Urinary bladder (tissue), 4 donors: ENCODE data around the gene TPRN. TPM values are rescaled to one million over a fixed set of nuclear protein-coding genes. Genes with fewer than 3 reads are reported as not detected.
A peak's percentile ranks its signal among the peaks of the same experiment; 100 is the strongest.
"Not testable (repeated sequence)": the region's sequence is repeated elsewhere in the genome, so short reads cannot be mapped to it uniquely, and the experiment has no call there.

ENCODE experiments used
- DNase-seq: peaks from one replicate; pipeline ENCODE4 v3.0.0-alpha.2; 2015; ENCODE audit errors: extremely low spot score
- H3K27ac ChIP-seq: one replicate; pipeline ENCODE4 v1.5.1; 2013; ENCODE audit warnings: low read depth, mild to moderate bottlenecking, moderate library complexity
- H3K36me3 ChIP-seq: one replicate; pipeline ENCODE4 v1.6.1; 2013; ENCODE audit warnings: mild to moderate bottlenecking, moderate library complexity; ENCODE audit not compliant: insufficient read depth
- H3K4me1 ChIP-seq: one replicate; pipeline ENCODE4 v1.6.1; 2013; ENCODE audit warnings: mild to moderate bottlenecking, moderate library complexity; ENCODE audit not compliant: insufficient read depth
- H3K4me3 ChIP-seq: one replicate; pipeline ENCODE4 v1.5.1; 2013; ENCODE audit warnings: low read depth, low read length
- WGBS: extraction: QIAGEN DNeasy Blood & Tissue Kit; methylation state at CpG from one replicate; pipeline ENCODE4 v1.1.7; 2013; 5-methylcytosine and 5-hydroxymethylcytosine counted together
- polyA plus RNA-seq: library from polyadenylated mRNA; stranded (reverse); fragments of 200-250 nt; gene quantifications from one replicate; pipeline ENCODE4 v1.2.3, GENCODE V29; 2013
- total RNA-seq: library from RNA; depleted of rRNA; stranded (reverse); fragments of >200 nt; gene quantifications from one replicate; pipeline ENCODE4 v1.2.3, GENCODE V29; 2014
- donor health status: healthy with polysubstance abuse.
- donor health status: healthy.

TPRN gene, protein sequence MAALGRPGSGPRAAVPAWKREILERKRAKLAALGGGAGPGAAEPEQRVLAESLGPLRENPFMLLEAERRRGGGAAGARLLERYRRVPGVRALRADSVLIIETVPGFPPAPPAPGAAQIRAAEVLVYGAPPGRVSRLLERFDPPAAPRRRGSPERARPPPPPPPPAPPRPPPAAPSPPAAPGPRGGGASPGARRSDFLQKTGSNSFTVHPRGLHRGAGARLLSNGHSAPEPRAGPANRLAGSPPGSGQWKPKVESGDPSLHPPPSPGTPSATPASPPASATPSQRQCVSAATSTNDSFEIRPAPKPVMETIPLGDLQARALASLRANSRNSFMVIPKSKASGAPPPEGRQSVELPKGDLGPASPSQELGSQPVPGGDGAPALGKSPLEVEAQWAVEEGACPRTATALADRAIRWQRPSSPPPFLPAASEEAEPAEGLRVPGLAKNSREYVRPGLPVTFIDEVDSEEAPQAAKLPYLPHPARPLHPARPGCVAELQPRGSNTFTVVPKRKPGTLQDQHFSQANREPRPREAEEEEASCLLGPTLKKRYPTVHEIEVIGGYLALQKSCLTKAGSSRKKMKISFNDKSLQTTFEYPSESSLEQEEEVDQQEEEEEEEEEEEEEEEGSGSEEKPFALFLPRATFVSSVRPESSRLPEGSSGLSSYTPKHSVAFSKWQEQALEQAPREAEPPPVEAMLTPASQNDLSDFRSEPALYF
- total RNA-seq (3.0 TPM), polyA plus RNA-seq (9.3 TPM)

DNA sequence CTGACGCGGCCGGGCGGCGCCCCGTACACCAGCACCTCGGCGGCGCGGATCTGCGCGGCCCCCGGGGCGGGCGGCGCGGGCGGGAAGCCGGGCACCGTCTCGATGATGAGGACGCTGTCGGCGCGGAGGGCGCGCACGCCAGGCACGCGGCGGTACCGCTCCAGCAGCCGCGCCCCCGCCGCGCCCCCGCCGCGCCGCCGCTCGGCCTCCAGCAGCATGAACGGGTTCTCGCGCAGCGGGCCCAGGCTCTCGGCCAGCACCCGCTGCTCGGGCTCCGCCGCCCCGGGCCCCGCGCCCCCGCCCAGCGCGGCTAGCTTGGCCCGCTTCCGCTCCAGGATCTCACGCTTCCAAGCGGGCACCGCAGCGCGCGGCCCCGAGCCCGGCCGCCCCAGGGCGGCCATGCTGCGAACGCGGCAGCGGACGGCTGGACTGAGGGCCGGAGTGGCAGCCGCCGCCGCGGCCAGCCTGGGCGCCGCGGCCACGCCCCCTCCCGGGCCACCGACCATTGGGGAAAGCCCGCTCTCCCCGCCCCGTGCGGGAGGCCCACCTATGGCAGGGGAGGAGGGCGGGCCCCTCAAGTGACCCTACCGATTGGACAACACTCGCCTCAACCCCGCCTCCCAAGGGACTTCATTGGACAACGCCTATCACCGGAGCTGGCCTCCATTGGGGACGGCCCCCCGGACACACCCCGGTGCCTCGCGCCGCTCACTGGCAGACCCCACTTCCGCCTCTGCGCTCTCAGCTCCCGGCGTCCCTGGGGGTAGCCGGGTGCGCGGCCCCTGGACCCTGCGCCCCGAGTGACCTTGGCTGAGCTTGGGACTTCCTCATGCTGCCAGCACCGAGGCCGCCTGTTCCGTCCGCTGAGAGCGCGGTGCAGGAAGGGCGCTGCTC lies at the start of gene TPRN:
Gene TPRN (minus strand): TSS at position 431 of the 894 bp plus-strand sequence. CDS start 30 bp downstream, at position 401.
- peak; percentile 98 for DNase-seq
- under 1% methylated on average over 115 of the region's 118 CpGs for WGBS
- Histone ChIP-seq H3K4me3 (peak within 1 kb of the TSS; percentile 88), H3K36me3 (no peaks in the 10 kb centered on the region), H3K27ac (peak within 1 kb of the TSS; percentile 54), H3K4me1 (no peaks in the 10 kb centered on the region)

DNA sequence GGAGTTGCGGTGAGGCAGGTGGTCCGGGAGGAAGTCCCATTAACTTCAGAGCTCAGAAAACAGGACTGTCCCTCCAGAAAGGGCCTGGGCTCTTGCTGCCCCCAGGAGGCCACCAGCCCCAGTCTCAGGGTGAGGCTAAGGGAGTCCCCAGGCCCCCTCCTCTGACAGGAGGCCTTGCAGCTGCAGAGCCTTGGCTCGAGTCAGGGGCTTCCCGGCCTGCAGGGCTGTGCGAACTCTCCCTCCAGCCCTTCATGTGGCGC lies 47.3 kb upstream of the TPRN start:
- H3K4me1 ChIP-seq: no peaks in the 10 kb centered on the region
- no peak overlapping the region for H3K27ac ChIP-seq
- H3K4me3 ChIP-seq: no peak overlapping the region
- WGBS: 62% methylated on average over 6 of the region's 6 CpGs
- DNase-seq: no peak
- no peaks in the 10 kb centered on the region for H3K36me3 ChIP-seq

DNA sequence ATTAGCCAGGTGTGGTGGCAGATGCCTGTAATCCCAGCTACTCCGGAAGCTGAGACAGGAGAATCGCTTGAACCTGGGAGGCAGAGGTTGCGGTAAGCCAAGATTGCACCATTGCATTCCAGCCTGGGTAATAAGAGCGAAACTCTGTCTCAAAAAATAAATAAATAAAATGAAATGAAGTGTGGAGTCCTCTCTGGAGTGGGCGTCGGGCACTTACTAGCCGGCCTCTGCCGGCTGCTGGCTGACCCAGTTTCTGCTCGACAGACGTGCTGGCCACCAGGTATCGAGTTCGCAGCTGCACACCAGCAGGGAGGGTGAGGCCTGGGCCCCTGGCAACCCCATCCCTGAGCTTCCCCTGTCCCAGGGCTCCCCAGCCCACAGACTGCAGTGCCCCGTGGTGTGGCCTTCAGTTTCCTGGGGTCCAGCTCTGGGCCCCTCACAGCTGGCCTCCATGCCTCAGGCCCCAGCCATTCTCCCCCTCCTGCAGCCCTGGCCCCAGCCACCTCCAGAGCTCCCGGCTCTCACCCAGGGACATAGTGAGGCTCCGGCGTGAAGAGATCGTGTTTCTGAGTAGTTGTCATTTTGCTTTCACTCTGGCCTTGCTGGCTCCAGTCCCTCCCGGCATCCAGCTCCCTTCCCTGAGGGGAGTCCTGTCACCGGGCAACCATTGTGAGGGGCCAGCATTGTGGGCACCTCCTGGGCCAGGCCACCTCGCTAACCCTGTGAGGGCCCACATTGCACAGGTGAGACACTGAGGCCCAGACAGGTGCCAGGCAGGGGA lies 46.8 kb upstream of the TPRN start:
- no peak overlapping the region for H3K4me3 ChIP-seq
- no peaks in the 10 kb centered on the region for H3K4me1 ChIP-seq
- no peaks in the 10 kb centered on the region for H3K36me3 ChIP-seq
- 76% methylated on average over 20 of the region's 20 CpGs for WGBS
- no peak for DNase-seq
- H3K27ac ChIP-seq: no peak overlapping the region

DNA sequence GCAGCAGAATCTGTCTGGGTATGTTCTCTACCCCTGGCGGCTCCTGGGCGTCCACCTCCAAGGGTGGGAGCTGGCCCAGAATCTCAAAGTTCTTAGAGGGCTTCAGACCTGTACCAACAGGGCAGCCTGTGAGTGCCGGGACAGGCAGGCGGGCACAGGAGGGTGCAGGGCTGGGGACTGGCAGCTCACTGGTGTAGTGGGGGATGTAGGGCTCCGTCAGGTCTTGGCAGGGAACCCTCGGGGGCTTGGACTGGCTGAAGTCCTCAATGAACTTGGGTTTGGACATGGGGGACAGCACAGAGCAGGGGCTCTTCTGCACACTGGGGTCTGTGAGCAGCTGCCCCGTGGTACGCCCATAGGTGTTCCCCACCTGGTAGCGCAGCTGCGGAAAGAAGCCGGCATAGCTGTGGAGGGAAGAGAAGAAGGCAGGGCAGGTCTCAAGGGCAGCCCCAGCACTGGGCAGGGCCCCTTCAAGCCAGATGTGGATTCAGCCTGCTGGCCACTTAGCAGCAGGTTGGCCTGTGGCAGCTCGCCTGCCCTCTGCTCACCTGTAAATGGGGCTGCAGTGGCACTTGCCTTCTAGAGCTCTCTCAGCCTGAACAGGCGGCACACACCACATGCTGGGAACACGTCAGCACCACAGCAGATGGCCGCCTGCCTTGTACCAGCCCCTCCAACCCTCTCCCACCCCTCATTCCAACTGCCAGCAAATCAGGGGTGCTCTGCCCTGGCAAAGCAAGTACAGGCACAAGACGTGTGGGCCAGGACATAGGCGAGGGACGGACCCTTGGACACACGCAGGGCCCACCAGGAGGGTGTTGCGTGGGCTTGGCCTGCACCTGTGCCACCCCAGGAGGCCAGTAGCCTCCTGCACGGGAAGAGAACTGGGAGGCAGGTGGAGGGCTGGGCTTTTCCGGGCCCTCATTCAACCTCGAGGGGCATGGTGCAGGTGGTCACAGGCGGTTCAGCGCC lies 45.2 kb upstream of the TPRN start:
- Histone ChIP-seq H3K36me3 (no peaks in the 10 kb centered on the region), H3K4me3 (no peak overlapping the region), H3K4me1 (no peaks in the 10 kb centered on the region), H3K27ac (no peak overlapping the region)
- DNase-seq: no peak
- WGBS: 90% methylated on average over 25 of the region's 25 CpGs

DNA sequence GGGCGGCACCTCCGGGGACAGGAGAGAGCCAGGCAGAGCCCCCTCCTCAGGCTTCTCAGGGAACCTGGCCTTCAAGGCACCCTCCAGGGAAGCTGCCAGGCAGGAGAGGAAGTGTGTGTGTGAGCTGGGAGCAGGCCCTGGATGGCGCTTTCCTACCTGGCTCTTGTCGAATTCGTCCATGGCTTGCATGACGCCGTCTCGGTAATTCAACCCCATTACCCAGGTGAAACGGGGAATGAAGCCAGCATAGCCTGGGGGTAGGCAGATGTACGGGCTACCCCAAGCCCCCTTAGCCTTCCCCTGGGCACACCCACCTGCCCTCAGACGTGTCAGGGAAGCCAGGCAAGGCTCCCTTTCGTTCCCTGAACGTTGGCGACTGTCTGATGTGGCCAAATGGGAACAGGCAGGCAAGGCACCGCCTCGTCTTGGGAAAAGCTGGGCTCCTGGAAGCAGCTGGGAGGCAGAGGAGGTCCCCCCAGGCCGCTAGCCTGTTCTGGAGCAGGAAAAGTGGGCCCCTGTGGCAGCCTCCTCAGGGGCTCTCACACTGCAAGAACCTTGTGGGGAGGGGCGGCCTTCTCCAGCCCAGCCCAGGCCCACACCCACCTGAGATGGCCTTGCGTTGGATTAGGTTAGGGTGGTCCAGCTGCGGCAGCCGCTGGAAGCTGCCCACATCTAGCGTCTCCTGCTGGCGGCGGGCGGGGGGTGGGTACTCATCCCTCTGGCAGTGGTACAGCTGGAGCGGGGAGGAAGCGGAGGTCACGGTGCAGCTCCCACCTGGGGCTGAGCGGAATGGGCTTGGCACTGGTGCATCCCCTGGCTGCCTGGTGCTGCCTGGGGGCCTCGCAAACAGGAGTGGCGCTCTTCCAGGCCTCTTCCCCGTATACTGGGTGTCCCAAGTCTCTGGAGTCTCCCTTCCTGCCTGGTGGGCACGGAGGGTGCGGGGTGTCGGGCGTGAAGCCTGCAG lies 44.2 kb upstream of the TPRN start:
- H3K4me1 ChIP-seq: no peaks in the 10 kb centered on the region
- 56% methylated on average over 36 of the region's 36 CpGs for WGBS
- H3K27ac ChIP-seq: no peak overlapping the region
- DNase-seq: no peak
- no peak overlapping the region for H3K4me3 ChIP-seq
- H3K36me3 ChIP-seq: no peaks in the 10 kb centered on the region

DNA sequence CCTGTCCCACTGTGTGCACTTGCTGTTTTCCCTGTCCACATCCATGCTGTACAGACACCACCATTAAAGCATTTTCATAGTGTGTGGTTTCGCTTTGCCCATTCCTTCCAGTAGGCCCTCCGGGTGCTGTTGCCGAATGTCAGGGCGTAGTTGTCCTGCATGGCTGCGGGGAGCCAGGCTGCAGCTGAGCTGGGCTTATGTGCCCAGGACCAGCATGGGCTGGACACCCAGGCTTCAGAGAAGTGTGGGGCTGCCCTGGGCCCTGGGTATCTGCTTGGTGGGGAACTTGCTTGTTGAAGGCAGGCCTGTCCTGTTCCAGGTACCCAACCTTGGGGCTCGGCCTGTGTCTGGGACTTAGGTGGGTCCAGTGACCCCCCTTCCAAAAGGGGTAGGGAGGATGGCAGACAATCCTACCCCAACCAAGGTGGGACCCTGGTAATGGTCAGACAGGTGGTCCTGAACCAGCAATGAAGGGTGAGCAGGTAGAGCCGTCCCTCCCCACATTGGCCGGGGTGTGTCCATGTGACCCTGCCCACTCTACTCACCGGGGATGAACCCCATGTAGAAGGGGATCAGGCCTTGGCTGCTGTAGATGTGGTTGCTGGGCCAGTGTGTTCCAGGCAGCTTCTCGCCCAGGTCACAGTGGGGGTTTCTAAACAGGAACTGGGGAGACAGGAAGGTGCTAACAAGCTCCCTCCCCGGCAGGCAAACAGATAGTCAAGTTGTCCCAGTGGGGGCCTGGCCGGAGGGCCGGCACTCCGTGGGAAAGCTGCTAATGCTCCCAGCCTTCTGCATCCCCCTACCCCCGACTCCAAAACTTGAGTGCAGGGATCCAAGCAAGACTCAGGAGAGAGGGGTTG lies 43.3 kb upstream of the TPRN start:
- H3K27ac ChIP-seq: no peak overlapping the region
- no peak for DNase-seq
- 65% methylated on average over 15 of the region's 15 CpGs for WGBS
- H3K4me3 ChIP-seq: no peak overlapping the region
- no peaks in the 10 kb centered on the region for H3K36me3 ChIP-seq
- no peaks in the 10 kb centered on the region for H3K4me1 ChIP-seq

DNA sequence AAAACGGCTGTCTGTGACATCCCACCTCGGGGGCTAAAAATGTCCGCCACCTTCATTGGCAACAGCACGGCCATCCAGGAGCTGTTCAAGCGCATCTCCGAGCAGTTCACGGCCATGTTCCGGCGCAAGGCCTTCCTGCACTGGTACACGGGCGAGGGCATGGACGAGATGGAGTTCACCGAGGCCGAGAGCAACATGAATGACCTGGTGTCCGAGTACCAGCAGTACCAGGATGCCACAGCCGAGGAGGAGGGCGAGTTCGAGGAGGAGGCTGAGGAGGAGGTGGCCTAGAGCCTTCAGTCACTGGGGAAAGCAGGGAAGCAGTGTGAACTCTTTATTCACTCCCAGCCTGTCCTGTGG lies 42.7 kb upstream of the TPRN start:
- not testable (repeated sequence) for DNase-seq, H3K4me1 ChIP-seq, H3K27ac ChIP-seq, H3K36me3 ChIP-seq, H3K4me3 ChIP-seq
- 92% methylated on average over 18 of the region's 18 CpGs for WGBS

DNA sequence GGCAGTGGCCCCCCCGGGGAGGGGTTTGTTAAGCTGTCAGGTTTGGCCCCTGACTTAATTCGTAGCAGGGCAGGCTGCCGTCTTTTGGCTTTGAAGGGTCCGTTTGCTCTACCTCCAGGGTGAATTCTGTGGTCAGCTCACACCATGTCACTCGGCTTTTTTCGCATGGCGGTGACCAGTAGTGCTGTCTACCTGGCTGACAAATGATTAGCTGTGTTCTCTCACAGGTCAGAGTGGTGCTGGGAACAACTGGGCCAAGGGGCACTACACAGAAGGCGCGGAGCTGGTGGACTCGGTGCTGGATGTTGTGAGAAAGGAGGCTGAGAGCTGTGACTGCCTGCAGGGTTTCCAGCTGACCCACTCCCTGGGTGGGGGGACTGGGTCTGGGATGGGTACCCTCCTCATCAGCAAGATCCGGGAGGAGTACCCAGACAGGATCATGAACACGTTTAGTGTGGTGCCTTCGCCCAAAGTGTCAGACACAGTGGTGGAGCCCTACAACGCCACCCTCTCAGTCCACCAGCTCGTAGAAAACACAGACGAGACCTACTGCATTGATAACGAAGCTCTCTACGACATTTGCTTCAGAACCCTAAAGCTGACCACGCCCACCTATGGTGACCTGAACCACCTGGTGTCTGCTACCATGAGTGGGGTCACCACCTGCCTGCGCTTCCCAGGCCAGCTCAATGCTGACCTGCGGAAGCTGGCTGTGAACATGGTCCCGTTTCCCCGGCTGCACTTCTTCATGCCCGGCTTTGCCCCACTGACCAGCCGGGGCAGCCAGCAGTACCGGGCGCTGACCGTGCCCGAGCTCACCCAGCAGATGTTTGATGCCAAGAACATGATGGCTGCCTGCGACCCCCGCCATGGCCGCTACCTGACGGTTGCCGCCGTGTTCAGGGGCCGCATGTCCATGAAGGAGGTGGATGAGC lies 42.0 kb upstream of the TPRN start:
- 75% methylated on average over 36 of the region's 36 CpGs for WGBS
- peak overlapping the region; percentile 84 for H3K4me3 ChIP-seq
- H3K27ac ChIP-seq: peak overlapping the region; percentile 13
- no peaks in the 10 kb centered on the region for H3K4me1 ChIP-seq
- H3K36me3 ChIP-seq: no peaks in the 10 kb centered on the region
- no peak for DNase-seq

DNA sequence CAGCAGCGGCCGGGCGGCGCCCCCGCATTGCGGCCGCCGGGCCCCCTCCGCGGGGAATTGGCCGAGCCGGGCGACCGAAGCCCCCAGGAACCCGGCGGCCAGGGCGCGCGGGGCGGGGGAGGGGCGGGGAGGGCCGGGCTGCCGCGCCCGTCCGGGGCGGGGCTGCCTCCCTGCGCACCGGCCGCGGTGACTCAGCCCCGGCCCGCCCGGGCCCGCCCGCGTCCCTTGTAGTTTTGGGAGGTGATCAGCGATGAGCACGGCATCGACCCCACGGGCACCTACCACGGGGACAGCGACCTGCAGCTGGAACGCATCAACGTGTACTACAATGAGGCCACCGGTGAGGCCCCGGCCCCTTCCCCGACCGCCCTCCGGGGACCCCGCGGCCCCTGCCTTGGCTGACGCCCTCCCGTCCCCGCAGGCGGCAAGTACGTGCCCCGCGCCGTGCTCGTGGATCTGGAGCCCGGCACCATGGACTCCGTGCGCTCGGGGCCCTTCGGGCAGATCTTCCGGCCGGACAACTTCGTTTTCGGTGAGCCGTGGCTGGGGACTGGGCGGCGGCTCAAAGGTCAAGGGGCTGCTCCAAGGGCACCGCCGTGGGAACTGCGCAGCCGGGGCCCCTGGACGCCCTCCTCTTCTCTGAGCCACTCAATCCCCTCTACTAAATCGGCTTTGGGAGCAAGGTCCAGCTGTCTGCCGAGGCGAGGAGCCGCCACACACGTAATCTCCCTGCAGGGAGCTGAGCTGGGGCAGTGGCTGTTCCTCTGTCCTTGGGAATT lies 41.1 kb upstream of the TPRN start:
- H3K27ac ChIP-seq: peak overlapping the region; percentile 96
- no peak for DNase-seq
- WGBS: 2% methylated on average over 83 of the region's 83 CpGs
- H3K4me1 ChIP-seq: no peaks in the 10 kb centered on the region
- H3K36me3 ChIP-seq: no peaks in the 10 kb centered on the region
- peak overlapping the region; percentile 84 for H3K4me3 ChIP-seq
